Measurements from ENCODE around the gene FRMD7. TPM values are rescaled to one million over a fixed set of nuclear protein-coding genes. Genes with fewer than 3 reads are reported as not detected.

FRMD7 gene
- total and polyA plus RNA-seq, 12 donors: 0.06 TPM; not detected in 11

DNA sequence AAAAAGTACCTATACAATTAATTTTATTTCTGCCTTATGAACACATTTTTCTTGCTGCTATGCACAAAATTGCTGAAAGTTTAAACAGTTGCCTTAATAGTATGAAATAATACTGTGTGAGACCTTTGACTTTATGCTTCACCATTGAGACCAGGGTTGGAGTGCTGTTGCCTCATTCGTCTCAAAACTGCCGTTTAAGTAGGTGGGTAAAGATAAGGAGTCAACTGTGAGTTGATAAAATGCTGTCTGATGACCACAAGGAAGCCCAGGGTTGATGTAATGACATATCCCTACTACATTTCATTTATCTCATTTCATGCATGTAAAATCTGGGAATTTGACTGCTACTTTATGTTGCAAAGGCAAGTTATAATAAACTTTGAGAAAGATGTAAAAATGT is 81.3 kb downstream of the FRMD7 start:
- Histone ChIP-seq H3K4me3 (no peak overlapping the region), H3K36me3 (replicated peaks in 1 of 2) (no peaks in the 10 kb centered on the region), H3K4me1 (replicated peaks in 1 of 2) (no peaks in the 10 kb centered on the region), H3K27me3 (peaks cover 21% of the 10 kb centered on the region), H3K9me3 (replicated peaks in 1 of 3) (no peaks in the 10 kb centered on the region), H3K27ac (no peak overlapping the region)
- no peak for DNase-seq
- TF ChIP-seq, protein P1, sequence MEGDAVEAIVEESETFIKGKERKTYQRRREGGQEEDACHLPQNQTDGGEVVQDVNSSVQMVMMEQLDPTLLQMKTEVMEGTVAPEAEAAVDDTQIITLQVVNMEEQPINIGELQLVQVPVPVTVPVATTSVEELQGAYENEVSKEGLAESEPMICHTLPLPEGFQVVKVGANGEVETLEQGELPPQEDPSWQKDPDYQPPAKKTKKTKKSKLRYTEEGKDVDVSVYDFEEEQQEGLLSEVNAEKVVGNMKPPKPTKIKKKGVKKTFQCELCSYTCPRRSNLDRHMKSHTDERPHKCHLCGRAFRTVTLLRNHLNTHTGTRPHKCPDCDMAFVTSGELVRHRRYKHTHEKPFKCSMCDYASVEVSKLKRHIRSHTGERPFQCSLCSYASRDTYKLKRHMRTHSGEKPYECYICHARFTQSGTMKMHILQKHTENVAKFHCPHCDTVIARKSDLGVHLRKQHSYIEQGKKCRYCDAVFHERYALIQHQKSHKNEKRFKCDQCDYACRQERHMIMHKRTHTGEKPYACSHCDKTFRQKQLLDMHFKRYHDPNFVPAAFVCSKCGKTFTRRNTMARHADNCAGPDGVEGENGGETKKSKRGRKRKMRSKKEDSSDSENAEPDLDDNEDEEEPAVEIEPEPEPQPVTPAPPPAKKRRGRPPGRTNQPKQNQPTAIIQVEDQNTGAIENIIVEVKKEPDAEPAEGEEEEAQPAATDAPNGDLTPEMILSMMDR (IDR thresholded peaks at IDR 0.05): no peak
- no peak for TF ChIP-seq POLR2A (IDR thresholded peaks at IDR 0.05)
- WGBS, 4 donors: 38 to 50% (median 45%) methylated on average over 2 of the region's 2 CpGs
- intact Hi-C loops (cut with DNase I): no loop called here

GRCh38 chrX:132045456-132045855 is 82.4 kb downstream of the FRMD7 start:
- 50 to 69% (median 57%) methylated on average over 2 of the region's 2 CpGs for WGBS, 4 donors
- H3K4me3 ChIP-seq: no peak overlapping the region
- H3K27ac ChIP-seq: no peak overlapping the region
- H3K4me1 ChIP-seq (replicated peaks in 1 of 2): no peaks in the 10 kb centered on the region
- H3K27me3 ChIP-seq: peaks cover 16% of the 10 kb centered on the region
- no peaks in the 10 kb centered on the region for H3K36me3 ChIP-seq (replicated peaks in 1 of 2)
- no peak for TF ChIP-seq POLR2A (IDR thresholded peaks at IDR 0.05)
- TF ChIP-seq, protein P1 (IDR thresholded peaks at IDR 0.05): no peak
- H3K9me3 ChIP-seq (replicated peaks in 1 of 3): no peaks in the 10 kb centered on the region
- DNase-seq: no peak
- intact Hi-C loops (cut with DNase I): no loop called here

- H3K4me3 ChIP-seq: no peak overlapping the region
- peaks cover 15% of the 10 kb centered on the region for H3K27me3 ChIP-seq
- intact Hi-C loops (cut with DNase I): no loop called here
- H3K9me3 ChIP-seq (replicated peaks in 1 of 3): no peaks in the 10 kb centered on the region
- no peaks in the 10 kb centered on the region for H3K4me1 ChIP-seq (replicated peaks in 1 of 2)
- H3K36me3 ChIP-seq (replicated peaks in 1 of 2): no peaks in the 10 kb centered on the region
- no peak for DNase-seq
- H3K27ac ChIP-seq: no peak overlapping the region
- WGBS, 4 donors: 62 to 79% (median 70%) methylated on average over 4 of the region's 4 CpGs
- TF ChIP-seq, protein P1 (IDR thresholded peaks at IDR 0.05): no peak
- no peak for TF ChIP-seq POLR2A (IDR thresholded peaks at IDR 0.05)
Observed at GRCh38 chrX:132044953-132045352, 82.9 kb downstream of the FRMD7 start.

DNA sequence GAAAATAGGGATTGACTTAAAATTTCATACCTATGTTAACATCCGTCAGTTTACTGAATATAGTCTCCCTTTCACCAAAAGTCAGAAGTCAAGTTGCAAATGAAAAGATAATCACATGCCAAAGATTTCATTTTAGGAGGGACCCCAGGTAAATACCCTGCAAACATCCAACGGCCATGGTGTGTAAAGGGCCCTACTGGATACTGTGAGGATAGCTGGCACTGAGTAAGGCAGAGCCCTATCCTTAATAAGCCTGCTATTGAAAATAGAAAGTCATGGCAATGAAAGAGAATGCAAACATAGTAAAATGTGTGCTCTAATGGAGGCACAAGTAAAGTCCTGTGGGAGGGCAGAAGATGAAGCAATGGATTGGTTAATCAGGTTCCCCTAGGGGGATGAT is 83.8 kb downstream of the FRMD7 start:
- TF ChIP-seq, protein P1 (IDR thresholded peaks at IDR 0.05): no peak
- no peak for TF ChIP-seq POLR2A (IDR thresholded peaks at IDR 0.05)
- intact Hi-C loops (cut with DNase I): no loop called here
- Histone ChIP-seq H3K4me3 (no peak overlapping the region), H3K36me3 (replicated peaks in 1 of 2) (no peaks in the 10 kb centered on the region), H3K27me3 (peaks cover 24% of the 10 kb centered on the region), H3K27ac (no peak overlapping the region), H3K4me1 (replicated peaks in 1 of 2) (no peaks in the 10 kb centered on the region), H3K9me3 (replicated peaks in 1 of 3) (no peaks in the 10 kb centered on the region)
- no peak for DNase-seq
- 63 to 91% (median 77%) methylated on average over 2 of the region's 2 CpGs for WGBS, 4 donors

Measured in adrenal gland (tissue), 12 donors.